ENCODE results near the gene LAX1. TPM values are rescaled to one million over a fixed set of nuclear protein-coding genes. Genes with fewer than 3 reads are reported as not detected.

The LAX1 gene, protein sequence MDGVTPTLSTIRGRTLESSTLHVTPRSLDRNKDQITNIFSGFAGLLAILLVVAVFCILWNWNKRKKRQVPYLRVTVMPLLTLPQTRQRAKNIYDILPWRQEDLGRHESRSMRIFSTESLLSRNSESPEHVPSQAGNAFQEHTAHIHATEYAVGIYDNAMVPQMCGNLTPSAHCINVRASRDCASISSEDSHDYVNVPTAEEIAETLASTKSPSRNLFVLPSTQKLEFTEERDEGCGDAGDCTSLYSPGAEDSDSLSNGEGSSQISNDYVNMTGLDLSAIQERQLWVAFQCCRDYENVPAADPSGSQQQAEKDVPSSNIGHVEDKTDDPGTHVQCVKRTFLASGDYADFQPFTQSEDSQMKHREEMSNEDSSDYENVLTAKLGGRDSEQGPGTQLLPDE
- under 1 TPM; 0.17 to 0.79 (median 0.48) TPM for total RNA-seq

DNA sequence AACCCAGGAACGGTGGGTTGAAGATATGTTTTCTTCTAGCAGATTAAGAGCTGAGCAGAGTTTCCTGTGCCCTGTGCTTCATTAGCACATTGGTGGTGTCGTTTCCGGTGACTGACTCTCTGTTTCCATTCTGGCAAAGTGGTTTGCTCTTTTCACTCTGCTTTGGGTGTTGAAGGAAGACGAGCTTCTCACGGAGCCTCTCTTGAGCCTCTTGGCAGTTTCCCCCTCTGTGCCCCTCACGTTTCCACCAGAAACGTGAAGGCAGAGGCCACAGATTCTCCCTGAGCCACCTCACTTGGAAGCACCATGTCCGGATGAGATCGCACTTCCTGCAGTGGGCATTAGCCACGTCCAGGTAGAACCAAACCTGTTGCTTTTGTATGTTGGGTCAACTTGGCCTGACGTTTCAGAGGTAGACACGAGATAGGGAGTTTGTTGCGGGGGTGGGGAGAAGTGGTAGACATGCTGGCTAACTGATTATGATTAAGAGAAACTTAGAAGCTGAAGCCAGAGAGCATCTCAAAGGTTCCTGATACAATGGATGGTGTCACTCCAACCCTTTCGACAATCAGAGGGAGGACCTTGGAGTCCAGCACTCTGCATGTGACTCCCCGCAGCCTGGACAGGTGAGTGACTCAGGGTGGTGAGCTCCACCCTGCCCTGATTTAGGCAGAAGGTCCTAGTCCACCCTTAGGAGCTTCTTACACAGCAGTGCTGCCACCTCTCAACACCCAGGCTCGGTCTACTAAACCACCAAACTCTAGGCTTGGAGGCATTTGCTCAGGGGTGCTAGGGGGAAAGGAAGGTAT lies at the start of gene LAX1:
Gene LAX1, plus strand, starts transcription at position 155 of the 809 bp plus-strand sequence. Its CDS starts 383 bp downstream, at position 538.
- H3K4me3 ChIP-seq (ENCODE audit: low read depth, poor library complexity, severe bottlenecking) = no peak within 1 kb of the TSS
- intact Hi-C loops (cut with DNase I; ENCODE audit: low total_unique reads) = no loop called here
- TF ChIP-seq, protein P1, sequence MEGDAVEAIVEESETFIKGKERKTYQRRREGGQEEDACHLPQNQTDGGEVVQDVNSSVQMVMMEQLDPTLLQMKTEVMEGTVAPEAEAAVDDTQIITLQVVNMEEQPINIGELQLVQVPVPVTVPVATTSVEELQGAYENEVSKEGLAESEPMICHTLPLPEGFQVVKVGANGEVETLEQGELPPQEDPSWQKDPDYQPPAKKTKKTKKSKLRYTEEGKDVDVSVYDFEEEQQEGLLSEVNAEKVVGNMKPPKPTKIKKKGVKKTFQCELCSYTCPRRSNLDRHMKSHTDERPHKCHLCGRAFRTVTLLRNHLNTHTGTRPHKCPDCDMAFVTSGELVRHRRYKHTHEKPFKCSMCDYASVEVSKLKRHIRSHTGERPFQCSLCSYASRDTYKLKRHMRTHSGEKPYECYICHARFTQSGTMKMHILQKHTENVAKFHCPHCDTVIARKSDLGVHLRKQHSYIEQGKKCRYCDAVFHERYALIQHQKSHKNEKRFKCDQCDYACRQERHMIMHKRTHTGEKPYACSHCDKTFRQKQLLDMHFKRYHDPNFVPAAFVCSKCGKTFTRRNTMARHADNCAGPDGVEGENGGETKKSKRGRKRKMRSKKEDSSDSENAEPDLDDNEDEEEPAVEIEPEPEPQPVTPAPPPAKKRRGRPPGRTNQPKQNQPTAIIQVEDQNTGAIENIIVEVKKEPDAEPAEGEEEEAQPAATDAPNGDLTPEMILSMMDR (IDR thresholded peaks at IDR 0.05) = no peak
- no peak for TF ChIP-seq POLR2A (IDR thresholded peaks at IDR 0.05)
- DNase-seq (ENCODE audit: low spot score in 2 of 2) = peak in 1 of 2 donors; percentile 40
- 65 to 68% methylated on average over 14 to 16 of the region's 16 CpGs for WGBS, 2 donors

DNA sequence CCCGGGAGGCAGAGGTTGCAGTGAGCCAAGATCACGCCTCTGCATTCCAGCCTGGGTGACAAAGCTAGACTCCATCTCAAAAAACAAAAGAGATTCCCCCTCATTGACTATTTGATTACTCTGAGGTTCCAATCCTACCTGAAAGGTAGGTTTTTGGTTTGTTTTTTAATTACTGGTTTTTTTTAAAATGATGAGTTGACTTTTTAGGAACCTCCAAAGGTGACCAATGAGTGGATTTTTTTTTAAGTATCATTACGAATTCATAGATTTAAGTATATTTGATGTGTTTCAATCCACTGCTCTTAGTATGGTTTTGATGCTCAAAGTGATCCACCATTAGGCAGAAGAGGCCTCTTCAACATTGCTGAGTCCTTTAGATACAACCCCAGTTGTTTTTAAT lies 47.9 kb upstream of the LAX1 start:
- intact Hi-C loops (cut with DNase I; ENCODE audit: low total_unique reads) = no loop called here
- TF ChIP-seq POLR2A (IDR thresholded peaks at IDR 0.05) = no peak
- TF ChIP-seq, protein P1 (IDR thresholded peaks at IDR 0.05) = no peak
- WGBS, 2 donors = 84 to 97% methylated on average over 3 of the region's 3 CpGs
- H3K4me3 ChIP-seq (ENCODE audit: low read depth, poor library complexity, severe bottlenecking) = no peak overlapping the region
- no peak for DNase-seq (ENCODE audit: low spot score in 2 of 2)

DNA sequence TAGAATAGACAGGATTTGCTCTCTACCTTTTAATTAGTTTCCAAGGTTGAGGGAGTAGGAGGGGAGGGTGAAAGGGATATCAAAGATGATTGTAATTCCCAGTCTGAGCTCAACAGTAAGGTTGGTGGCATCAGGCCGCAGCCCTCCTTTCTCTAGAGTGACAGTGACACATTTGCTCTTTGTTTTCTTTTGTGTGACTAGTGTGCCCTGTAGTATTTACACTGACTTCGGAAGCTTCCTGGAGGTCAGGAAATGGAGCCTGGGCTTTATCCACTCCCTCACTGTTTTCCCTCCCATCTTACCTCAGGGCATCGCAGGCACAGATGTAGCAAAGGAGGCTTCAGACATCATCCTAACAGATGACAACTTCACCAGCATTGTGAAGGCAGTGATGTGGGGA lies 44.7 kb upstream of the LAX1 start:
- intact Hi-C loops (cut with DNase I; ENCODE audit: low total_unique reads) = no loop called here
- no peak overlapping the region for H3K4me3 ChIP-seq (ENCODE audit: low read depth, poor library complexity, severe bottlenecking)
- WGBS, 2 donors = 92 to 94% methylated on average over 3 of the region's 3 CpGs
- no peak for TF ChIP-seq POLR2A (IDR thresholded peaks at IDR 0.05)
- TF ChIP-seq, protein P1 (IDR thresholded peaks at IDR 0.05) = no peak
- DNase-seq (ENCODE audit: low spot score in 2 of 2) = no peak

DNA sequence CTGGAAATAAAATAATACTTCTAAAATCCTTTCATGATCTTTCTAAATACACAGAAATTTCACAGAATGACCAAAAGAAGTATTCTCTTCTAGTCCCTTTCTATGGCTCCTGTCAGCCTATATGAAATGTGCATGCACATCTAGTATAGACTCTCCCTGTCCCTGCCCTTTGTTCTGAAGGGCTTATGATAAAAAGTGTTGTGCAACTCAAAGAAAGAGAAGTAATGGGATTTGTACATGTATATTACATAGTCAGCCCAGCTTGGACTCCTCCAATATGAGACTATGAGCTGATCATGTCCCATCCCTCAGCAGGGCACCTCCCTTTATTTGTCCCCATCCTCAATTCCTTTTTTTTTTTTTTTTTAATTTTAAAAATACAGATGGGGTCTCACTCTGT lies 42.1 kb upstream of the LAX1 start:
- TF ChIP-seq POLR2A (IDR thresholded peaks at IDR 0.05) = no peak
- TF ChIP-seq, protein P1 (IDR thresholded peaks at IDR 0.05) = no peak
- no peak for DNase-seq (ENCODE audit: low spot score in 2 of 2)
- intact Hi-C loops (cut with DNase I; ENCODE audit: low total_unique reads) = no loop called here
- H3K4me3 ChIP-seq (ENCODE audit: low read depth, poor library complexity, severe bottlenecking) = no peak overlapping the region

DNA sequence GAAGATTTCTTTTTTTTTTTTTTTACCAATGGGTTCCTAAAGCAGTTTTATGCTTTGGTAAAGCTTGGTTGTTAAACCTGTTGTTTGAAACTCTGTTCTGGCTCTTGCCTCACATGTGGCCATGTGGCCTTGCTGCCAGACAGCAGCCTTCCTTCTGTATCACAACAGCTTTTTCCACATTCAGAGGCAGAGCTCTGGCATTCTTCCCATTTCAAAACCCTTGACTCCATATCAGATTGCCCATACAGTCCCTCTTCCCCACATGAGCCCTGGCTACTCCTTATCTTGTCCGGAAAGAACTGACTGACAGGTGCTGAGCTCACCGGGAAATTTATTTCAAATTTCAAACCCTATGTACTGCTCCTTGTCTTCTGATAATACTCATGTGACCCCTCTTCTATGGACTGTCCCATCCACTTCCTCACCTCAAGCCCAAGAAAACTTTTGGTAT lies 38.5 kb upstream of the LAX1 start:
- WGBS, 2 donors = 67 to 91% methylated on average over 2 of the region's 2 CpGs
- no peak for DNase-seq (ENCODE audit: low spot score in 2 of 2)
- no peak for TF ChIP-seq POLR2A (IDR thresholded peaks at IDR 0.05)
- TF ChIP-seq, protein P1 (IDR thresholded peaks at IDR 0.05) = no peak
- intact Hi-C loops (cut with DNase I; ENCODE audit: low total_unique reads) = loop anchor here (5.0 kb wide), 1 partner anchor 926 kb away; no protein-coding TSS in a partner anchor
- H3K4me3 ChIP-seq (ENCODE audit: low read depth, poor library complexity, severe bottlenecking) = no peak overlapping the region
